Stimulated activated CD8-positive, alpha-beta memory T cell treated with anti-CD3 and anti-CD28 coated beads, Interleukin-4, amount 100 ng/mL, for 48 hours (primary cell): Measurements from ENCODE around the gene BCAS3.
"Not testable (repeated sequence)": the region's sequence is repeated elsewhere in the genome, so short reads cannot be mapped to it uniquely, and the experiment has no call there.

Experiments used
- DNase-seq: peaks from one replicate; pipeline ENCODE4 v3.0.0-alpha.2; 2020

Gene BCAS3

DNA sequence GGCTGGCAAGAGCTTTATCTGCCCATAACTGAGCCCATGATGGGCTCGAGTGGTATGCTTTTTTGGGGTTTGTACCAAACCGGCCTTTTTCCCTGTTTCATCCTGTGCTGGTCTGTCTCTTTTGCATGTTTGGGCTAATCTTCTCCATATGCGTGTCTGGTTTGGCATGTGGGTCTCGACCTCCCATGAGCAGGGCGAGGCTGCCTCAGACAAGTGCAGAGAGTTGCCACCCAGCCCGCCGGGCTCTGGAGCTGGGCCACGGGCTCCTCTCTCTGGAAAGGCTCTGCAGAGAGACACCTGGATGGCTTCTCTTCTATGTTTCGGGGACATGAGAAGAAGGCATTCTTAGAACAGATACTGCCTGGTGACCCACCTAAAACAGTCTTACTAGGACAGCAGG, 654.2 kb downstream of the BCAS3 start:
- no peak for DNase-seq

DNA sequence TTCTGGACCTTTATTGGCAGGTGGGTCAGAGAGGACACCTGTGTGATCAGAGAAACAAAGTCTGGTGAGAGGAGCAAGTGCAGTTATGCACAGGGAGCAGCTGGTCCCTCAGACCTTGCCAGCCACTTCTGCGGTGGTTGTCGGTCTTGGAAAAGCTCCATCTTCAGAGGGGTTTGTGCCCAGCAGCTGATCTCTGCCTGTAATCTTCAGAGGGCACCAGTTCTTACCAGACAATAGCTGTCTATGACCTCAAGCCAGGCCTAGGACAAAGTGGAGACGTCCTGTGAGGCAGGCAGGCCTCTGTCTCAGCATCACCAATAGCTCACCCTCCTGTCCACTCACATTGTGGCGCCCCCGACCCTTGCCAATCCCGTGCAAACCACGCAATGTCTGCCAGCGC, 655.5 kb downstream of the BCAS3 start:
- no peak for DNase-seq

DNA sequence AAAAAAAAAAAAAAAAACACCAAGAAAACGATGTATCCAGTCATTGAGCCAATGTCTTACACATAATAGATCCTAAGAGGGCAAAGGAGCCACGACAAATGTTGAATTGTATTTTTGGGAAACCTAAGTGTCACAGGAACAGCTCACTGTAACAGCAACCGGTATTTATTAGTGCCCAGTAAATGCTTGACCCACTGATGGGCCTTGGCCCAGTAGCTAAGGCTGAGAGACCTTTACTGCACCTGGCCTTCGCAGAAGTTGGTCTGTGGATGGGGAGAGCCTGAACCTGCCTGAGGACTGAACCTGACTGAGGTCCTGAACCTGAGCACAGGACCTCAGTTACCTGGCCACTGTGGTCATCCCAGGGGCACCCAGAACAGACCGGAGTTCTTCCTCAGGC, 657.0 kb downstream of the BCAS3 start:
- no peak for DNase-seq

DNA sequence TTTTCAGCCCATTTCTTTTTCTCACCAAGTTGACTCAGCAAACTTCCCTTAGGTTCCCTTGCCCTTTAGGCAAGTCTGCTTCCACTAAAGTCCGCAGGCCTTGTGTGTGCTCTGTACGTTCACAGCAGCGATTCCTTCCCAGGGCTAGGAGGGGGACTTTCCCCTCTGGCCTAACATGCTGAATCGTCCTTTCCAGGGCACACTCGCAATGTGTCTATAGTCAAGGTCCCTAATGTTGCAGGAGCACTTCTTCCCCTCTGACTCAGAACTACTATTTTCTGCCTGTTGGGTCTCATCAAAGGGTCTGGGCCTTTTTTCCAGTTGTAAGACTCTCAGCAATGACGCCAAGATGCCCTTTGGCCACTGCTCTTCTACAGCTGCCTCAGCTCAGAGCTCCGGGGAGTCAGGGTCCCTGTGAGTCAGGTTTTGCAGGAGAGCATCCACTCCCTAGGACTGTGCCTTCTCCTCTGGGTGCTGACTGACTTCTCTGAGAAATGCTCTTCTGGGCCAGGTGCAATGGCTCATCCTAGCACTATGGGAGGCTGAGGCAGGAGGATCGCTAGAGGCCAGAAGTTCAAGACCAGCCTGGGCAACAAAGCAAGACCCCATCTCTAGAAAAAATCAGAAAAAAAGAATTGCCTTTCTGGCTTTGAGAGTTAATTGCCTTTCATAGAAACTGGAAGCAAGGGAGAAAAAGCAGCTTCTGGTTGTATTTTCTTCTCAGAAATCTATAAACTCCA, 657.6 kb downstream of the BCAS3 start:
- no peak for DNase-seq

DNA sequence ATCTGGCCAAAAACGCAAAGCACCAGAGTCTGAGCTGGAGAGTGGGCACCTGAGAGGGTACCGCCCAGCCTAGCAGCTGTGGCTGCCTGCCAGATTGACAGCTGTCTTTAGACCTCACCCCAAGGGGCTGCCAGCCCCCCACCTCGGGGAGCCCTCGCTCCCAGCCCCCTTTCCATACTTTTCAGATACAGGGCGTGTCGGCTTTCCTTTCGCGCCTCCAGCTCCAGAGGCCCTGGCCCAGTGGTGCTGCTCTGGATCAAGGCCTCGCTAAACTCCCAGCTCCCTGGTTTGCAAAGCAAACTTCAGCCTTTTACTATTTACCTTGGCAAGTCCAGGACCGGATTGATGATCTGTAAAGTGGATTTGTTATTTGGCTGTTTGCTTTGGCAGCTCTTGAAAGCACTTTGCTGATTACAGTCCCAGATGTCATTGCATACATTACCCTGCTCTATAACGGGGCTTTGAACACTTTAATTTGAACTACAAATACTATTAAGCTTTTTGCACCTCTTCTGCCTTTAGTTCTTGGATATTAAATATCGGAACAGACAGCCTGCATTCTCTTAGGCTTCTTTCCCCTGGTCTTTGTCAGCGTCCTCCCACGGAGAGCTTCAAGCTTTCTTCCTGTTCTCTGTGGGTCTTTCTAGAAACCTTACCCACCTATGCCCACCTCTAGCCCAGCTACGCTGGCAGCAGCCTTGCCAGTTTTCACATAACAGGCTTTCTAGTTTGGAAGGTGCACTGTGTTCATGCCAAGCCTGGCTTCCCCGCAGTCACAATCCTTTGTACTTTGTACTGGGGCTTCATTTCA, 658.4 kb downstream of the BCAS3 start:
- DNase-seq: no peak

DNA sequence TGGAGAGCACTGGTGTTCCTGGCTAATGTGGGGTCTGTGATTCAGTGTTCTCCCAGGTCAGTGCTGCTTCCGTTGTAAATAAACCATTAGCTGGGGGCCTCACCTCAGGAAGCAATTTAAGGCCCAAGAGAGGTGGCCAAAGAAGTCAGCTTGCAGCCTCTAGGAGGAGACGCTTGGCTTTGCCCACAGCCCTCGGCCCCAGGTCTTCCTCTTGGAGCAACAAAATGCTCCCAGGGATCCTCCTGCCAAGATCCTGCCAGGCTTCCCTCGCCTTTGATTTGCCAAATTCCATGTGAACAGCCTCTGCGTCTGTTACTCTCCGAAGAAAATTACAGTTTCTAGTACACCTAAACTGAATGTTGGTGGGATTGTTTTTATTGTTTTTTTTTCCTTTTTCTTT, 659.6 kb downstream of the BCAS3 start:
- no peak for DNase-seq

DNA sequence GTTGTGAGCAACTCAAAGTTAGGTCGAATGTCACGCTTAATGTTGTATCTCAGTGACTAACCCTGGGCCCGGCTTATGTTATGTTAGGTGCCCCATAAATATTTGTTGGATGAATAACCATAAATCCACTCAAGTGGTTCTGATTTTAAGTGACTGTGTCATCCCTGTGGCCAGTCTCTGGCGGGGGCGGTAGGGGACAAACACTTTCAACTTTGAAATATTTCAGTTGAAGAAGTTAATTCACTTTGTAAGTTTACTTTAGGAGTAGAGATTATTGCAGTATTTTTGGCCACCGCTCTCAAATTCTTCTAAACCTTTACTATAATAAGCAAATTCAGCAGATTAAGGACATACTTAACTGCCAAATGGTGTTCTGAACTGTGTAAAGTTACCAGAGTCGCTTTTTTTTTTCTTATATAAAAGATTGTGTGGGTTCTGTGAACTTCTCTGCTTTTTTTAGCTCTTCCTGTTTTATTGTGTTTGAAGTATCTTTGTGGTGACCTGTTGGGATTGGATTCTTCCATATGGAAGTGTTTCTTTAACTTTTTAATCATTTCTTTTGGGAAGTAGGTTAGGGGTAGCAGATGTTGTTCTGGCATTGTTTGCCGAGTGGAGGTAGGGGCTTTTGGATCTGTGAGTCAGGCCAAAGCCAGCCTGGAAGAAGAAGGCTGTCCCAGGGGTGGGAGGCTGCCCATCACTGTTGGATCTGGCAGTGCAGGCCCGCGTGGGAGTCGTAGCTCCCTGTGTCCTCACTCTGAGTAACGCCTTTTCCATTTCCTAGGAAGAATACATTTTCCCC, 660.5 kb downstream of the BCAS3 start:
- no peak for DNase-seq

DNA sequence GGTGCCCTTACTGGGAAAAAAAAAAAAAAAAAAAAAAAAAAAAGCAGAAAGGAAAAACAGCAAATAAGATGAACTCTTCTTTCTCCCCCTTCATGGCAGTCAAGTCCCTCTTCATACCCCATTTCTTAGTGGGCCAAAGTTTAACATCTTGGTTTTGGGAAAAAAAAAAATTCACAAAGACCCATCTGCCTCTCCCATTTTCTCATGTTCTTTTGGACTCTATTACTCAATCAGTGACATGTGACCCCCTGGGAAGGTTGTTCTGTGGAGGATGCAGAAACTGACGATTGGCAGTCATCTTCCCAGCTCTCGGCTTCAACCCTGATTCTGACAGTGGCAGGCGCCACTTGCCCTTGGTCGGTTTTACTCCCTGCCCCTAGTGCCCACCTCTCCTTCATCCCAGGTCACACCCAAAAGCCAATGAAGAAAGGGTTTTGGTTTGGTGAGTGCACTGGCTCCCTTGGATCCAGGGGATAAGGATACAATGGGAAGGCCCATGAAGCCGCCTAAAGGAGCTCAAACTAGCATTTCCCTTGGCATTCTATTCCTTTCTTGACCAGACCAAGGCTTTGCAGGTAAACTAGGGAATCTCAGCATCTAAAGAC, 661.3 kb downstream of the BCAS3 start:
- DNase-seq: no peak

DNA sequence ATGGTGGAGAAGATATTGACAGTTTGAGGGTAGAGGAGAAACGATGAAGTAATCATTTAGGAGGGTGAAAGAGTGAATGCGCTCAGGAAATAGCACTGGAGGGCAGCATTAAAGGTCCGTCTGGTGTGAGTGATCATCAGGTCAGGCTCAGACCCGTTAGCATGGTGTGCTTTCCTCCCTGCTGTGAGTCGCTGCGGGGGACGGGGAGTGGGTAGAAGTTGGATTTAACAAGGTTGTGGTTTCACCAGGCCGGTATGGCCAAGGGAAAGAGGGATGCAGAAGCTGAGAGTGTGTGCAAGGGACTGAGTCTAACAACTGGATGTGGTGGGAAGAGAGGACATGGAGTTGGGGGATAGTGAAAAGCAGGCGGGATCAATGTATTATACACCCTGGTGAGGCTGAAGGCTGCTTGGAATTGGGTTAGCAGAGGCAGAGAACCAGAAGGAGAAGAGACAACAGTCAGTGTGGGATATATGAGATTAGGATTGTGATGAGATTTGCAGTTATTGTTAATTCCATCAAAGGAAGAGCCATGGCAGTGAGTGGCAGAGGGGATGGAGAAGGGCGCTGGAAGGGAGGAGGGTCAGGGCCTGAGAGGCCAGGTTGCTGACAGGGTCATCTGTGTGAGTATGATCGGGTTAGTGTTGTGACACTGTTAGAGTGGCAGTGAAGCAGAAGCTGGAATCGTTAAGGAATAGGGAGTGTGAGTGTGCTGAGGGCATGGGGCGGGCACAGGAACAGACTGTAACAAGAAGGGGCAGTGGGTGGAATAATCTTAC, 663.0 kb downstream of the BCAS3 start:
- DNase-seq: no peak

DNA sequence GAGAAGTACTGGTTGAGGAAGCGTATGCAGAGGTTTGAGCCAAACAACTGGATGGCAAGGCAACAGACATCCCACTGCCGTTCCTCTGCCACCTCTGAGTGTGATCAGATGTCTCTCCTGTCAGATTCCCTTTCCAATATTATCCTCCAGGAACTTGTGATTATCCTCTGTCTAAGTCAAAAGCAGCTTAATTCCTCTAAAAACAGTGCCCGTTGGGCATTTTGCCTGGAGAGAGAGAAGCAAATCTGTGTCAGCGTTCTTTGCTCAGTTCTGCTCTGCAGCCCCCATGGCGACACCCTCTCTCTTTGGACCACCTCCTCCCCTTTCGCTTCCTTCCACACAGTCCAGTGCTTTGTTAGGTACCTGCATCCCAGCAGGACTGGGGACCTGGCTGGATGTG, 665.9 kb downstream of the BCAS3 start:
- no peak for DNase-seq

DNA sequence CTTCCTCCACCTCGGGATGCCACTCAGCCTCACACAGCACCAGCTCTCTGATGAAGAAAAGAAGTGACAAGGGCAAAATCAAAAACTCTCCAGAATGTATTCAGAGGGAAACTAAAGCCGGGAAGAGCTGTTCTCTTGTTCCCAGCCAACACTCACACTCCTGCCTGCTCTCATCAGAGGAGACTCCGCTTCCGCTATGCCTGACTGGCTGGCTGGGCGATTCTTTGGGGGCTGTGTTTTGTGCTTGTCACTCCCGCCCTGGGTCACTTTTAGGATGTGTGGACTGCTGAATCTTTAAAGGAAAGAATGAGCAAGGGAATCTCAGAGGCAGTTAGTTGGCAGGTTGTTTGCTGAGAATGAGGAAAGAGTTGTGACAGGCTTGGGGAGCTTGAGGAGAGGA, 667.4 kb downstream of the BCAS3 start:
- no peak for DNase-seq

DNA sequence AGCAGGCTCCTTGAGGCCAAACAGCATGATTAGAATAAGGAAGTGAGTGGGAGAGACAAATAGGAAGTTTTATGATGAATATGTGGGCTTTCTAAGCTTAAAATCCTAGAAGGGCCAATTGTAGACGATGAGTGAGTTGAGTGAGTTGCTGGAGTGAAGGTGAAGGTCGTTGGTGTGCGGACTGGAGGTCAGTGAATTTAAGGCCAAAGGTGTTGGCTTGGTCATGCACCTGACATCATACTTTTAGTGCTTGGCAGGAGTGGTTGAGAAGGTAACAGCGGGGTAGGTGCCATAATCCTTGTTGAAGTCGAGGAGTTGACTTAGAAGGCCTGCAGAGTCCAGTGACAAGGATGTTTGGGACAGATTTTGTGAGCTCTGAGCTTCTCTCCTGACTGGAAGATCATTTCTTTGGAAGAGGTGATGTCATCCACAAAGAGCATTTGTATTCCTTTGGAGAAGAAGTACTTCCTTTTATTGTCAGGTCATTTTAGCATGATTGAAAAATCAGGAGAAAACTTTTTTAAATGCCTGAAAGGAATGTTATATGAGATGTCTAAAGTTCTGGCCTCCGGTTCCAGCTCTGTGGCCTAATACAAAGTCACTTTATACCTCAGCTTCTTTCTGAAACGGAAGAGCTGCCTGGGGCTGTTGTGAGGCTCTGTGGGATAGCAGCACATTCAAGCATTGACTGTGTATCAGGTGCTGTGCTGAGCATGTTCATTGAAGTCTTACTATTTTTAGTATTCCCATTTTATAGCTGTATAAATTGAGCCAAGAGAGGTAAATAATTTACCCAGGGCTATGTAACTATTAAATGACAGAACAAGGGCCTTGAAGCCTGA, 668.4 kb downstream of the BCAS3 start:
- DNase-seq: no peak

DNA sequence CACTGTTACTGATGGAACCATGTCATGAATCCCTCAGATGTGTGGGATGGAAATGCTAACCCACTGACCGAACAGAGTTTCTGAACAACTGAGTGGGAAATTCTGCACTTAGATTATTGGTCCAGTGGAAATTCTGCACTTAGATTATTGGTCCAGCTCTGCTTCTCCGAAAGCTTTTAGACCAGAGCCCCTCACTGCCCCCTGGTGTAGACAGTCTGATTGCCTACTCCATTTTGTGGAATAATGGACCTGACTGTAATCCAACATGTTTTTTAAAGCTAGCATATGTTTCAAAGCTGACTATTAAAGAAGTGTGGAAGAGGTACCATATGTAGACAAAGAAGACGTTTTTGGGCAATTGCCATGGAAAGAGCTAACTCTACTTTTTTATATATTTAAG, 671.7 kb downstream of the BCAS3 start:
- DNase-seq: no peak

DNA sequence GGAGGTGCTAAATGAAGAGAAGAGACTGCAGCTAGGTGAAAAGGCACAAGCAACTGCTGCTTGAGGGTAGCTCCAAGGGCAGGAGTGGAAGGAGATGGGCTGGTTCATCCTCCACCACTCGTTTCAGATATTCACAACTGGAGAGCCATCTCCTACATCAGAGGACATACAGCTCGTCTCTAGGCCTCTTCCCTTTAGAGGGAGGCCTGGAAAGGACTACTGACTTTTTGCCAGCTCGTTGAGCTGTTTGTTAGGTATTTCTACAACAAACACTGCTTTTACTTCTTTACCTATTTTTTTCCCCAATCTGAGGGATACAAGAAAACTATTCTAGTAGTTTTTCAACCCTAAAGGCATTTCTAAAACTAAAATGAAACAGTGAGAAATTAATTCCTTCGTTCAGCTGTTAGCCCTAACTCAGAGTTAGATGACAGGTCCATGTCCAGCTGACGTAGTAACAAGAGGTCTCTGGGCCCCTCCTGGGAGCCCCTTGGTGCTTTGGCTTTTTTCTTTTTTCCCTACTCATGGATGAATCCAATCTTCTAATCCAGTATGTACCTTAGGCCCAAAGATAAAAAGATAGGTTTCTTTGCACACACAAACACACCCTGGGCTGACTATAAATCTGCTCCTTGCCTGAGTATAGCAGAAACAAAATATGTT, 674.2 kb downstream of the BCAS3 start:
- DNase-seq: no peak

DNA sequence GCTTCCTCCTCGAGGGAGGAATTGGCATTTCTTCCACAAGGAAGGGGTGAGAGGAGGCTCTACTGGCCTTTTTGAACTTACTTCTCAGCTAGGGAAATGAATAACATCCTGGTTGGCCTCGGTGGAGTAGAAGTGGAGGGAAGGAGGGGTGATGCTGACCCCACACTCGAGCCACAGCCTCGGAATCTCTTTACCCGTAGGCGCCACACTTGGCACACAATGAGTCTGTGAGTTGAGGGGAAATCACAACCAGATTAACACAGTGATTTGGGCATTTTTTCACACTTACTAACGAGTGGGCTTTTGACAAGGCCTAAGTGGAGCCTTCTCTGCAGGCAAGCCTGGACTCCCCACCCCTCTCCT, 674.7 kb downstream of the BCAS3 start:
- no peak for DNase-seq

DNA sequence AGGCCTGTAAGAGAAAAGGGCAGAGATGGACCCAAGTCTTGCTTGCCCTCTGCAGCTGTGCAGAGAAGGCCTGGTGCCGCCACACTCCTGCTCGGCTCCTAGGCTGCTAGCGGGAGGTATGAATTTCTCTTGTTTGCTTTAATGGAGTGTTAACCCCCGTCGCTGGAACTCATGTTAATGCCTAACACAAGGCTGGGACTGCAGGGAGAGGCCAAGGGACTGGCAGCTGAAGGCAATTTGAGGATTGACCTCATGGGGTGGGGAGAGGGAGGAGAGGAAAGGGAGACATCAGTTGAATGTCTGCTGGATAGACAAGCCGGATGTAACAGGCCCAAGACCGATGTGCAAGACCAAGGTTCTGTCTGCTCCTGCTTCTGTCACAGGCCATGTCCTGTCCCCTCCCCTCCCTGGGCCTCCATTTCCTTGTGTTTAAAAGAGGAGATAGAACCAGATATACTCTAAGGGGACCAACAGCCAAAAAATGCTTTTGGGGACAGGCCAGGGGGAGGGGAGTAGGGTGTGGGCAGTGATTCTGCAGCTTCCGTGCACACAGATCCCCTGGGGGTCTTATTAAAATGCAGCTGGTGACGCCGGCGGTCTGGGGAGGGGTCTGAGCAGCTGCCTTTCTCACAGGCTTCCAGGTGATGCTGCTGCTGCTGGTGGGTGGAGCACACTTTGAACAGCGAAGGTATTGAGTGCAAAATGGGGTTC, 675.3 kb downstream of the BCAS3 start:
- no peak for DNase-seq

DNA sequence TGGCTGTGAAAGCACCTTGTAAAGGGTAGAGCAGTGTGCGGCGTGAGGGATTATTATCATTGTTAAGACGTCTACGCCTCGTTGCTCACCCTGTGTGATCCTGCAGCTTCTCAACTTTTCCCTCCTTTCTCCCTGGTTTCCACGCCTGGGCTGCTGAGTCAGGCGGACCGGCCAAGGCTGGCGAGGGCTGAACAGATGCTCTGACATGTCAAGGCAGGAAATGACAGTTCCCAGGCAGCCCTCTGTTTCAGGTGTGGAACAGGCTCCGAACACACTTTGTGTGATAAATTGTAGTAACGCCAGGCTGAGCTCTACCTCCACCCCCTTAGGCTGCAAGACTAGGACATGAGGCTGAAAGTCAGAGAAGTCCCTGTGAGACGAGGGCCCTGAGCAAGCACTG, 676.0 kb downstream of the BCAS3 start:
- no peak for DNase-seq

DNA sequence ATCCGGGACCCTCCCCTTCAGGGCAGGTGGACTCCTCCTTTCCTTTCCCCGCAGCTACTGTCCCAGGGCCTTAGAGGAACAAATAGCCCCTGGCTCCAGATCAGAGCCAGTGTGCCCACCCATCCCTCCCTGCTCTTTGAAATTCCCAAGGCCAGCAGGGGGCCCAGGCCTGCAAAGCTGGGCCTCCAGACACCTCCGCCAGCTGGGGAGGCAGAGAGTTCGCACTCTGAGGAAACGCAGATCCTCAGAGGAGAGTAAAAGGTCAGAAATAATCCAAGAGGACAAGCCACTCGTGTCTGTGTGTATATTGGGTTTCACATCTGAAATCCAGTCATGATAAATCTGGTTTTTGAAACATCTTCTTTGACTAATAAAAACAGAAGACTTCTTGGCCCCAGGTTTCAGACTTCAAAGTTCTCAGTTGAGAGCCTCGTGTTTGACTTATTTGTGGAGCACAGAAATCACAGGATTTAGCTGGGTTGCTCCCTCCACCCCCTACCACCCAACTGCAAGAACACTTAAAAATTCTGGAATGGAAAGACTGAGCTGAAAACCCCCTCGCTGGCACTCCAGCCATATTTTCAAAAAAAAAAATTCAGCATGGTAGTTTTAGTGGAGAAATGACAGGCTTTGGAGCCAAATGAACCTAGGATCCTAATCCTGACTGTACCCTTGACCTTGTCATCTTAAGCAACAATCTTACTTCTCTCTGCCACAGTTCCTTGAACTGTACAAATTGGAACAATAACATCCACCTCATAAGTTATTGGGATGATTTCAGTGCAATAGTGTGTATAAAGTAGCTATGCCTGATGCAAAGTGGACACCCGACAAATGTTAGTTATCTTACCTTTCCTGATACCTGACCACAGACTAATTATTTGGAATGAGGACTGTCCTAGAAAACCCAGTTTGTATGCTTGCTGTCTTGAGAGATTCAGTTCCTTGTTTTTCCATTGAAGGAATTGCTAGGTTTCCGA, 677.5 kb downstream of the BCAS3 start:
- no peak for DNase-seq

DNA sequence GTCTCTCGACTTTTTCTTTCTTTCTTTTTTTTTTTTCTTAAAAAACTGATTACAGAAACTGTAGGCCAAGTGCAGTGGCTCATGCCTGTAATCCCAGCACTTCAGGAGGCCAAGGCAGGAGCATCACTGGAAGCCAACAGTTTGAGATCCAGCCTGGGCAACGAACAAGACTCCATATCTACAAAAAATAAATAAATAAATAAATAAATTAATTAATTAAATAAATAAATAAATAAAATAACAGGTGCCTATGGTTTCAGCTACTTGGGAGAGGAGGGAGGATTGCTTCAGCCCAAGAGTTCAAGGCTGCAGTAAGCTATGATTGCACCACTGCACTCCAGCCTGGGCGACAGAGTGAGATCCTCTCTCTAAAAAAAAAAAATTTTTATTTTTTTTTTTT, 679.4 kb downstream of the BCAS3 start:
- DNase-seq: not testable (repeated sequence)
